Stimulated activated CD8-positive, alpha-beta memory T cell treated with anti-CD3 and anti-CD28 coated beads, Interleukin-7, amount 100 ng/mL, for 4 hours (primary cell): ENCODE measurements around the gene KRT75.
"Not testable (repeated sequence)": the region's sequence is repeated elsewhere in the genome, so short reads cannot be mapped to it uniquely, and the experiment has no call there.

Source experiments
- DNase-seq, 2 donors: peaks; one replicate each; pipeline ENCODE4 v3.0.0-alpha.2; 2020; ENCODE audit warnings: low read depth in 2 of 2

Gene KRT75

DNA sequence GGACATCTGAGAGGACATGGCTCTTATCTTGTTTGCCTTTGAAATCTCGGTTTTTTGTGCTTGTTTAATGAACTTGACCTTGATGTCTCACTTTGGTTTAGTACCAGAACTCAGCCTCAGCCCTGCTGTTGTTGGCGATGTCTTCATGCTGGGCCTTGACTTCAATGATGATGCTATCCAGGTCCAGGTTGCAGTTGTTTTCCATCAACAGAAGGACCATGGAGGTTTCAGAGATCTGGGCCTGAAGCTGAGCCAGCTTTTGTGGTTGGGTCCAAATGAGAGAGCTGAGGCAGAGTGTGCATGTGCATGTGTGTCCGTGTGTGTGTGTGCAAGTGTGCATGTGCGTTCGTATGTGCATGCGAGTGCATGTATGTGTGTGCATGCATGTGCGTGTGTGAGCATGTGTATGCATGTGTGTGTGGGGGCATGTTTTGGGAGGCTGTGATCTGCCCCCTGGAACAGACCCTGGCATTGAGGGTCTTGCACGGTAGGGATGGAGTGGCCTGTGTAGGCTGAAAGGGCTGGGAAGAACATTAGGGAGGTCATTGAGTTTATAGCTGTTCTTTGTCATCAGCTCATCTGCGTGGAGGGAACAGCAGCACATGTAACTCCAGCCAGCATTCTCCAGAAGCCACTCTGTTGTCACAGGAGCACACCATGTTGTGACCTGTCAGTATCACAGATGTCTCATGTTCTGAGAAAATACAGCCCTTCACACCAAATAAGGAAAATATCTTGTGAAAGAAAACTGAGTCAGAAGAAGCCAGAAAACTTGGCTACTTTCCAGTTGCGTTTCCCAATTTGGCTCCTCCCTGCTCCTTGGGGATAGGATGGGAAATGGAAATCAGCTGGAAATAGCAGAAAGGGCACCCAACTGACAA, 18.1 kb downstream of the KRT75 start:
- DNase-seq: no peak

DNA sequence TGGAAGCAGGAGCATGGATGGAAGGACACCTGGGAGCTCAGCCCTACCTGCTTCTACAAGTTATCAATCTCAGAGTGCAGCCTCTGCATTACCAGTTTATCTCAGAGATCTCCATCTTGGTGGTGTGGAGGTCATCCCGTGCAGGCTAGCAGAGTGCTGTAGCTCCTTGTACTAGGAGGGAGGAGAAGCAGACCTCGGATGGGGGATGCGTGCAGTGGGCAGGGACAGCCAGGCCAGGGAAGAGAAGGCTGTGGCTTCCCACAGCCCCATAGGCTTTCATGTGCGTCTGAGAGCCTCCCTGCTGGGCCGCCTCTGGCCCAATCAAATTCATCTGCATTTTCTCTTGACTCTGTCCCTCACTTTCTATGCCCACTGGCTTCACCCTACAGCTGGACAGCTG, 19.2 kb downstream of the KRT75 start:
- no peak for DNase-seq

DNA sequence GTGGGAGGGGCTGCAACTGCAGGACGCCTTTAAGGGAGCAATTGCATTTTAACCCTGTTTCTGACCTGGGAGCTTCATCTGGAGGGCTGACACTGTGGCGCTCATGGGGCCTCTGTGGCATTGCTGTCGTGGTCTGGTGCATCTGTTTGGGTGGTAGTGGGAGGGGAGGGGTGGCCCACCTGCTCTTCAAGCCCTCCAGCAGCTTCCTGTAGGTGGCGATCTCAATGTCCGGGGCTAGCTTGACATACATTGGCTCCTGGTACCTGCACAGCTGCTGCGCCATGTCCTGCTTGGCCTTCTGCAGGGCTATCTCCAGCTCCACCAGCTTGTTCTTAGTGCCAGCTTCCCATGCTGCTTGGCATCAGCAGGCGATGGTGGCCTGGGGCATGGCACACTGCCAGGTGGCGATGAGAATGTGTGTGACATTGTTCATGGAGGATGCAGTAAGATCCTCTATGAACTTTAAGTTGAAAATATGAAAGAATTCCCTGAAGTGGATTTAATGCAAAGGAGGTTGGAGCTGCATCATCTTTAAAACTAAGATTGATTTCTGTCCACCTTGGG, 20.3 kb downstream of the KRT75 start:
- DNase-seq: no peak

DNA sequence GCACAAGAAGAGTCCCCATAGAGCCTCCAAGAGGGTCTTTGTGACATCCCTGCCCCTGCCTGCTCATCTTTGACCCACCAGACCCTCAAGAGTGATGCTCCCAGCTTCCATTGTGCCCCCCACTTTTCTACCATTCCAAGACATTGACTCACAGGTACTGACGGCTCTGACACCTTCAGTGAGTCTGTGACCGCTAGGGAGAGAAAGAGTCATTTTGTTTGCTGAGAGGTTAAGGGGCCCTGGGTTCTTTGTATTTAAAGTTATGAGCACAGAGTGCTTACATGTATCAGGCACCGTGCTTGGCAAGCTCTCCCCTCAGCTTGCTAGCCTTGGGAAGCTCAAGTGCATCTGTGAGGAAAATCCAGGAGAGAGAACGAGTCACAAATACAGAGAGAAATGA, 21.0 kb downstream of the KRT75 start:
- no peak for DNase-seq

DNA sequence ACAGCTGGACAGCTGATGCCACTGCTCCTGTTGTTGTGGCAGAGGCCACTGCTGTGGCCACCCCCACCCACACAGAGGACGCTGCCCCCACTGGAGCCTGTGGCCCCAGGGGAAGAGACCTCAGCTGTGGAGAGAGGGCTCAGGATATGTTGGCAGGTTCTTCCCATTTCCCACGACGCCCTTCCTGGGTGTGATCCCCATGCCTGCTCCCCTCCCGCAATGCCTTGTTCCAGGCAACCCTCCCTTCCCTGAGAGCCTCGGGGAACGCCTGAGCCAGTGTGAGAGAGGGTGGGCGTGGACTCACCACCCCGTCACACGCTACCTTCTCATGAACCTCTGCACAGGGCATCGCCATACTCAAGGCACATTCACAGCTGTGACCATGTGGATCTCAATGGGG, 22.4 kb downstream of the KRT75 start:
- DNase-seq: no peak

DNA sequence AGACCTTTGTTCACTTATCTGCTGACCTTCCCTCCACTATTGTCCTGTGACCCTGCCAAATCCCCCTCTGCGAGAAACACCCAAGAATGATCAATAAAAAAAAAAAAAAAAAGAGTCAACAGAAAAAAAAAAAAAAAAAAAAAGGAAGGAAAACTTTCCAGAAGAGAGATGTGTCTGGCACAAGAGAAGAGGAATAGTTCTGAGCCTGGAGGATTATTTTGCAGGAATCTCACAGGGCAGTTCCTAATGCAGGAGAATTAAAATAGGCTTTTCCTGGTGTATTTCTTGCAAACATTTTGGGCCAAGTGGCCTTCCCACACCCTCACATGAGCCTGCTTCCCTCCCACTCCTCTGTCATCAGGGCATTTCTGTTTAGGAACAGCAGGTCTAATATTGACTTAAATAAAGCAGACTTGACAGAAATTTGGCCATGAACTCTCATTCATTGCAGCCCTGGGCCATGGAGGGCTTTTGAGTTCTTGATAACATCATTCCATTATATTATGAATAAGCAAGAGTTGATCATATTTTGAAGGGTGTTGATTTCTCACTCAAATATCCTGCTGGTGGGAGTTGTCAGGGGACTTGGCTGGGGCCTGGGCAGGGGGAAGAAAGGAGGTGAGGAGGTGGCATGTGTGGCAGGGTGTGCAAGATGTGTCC, 23.5 kb downstream of the KRT75 start:
- DNase-seq: not testable (repeated sequence)

DNA sequence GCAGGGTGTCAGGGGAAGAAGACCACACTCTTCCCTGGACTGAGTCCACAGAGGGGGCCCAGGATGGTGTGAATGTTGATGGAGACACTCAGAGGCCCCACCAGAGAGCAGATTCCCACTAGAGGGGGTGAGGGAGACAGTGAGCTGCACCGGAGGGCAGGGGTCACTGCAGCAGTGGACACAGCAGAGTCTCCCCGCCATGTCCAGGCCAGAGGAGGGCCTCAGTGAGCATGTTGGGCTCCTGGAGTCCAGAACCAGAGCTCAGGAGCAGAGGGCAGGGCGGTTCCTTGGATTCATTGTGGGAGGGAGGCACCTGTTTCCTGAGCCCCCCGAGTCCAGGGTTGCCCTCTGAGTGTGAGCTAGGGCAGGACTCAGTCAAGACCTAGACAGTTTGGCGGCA, 26.3 kb downstream of the KRT75 start:
- no peak for DNase-seq

DNA sequence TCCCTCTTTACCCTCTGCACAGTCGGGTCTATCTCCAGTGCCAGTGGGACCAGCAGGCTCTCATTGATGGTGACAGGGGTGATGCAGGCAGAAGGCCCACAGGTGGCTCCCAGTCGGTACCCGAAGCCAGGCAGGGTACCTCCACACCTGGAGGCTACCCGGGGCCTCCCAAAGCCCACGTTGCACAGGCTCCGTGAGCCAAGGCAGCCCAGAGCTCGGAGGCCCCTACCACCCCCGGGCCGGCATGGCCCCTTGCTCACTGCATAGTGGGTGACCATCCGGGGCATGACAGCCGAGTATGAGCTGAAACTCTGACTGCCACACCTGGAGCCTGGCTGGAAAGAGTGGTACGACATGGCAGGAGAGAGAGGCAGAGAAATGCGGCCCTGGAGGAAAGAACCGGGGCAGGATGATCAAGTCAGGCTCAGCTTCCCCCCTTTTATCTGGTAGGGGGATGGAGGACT, 28.2 kb downstream of the KRT75 start, which contains the start of gene KRT82:
Gene KRT82 (minus strand): TSS at position 414 of the 464 bp plus-strand sequence. CDS start 58 bp downstream, at position 356.
- DNase-seq: no peak

DNA sequence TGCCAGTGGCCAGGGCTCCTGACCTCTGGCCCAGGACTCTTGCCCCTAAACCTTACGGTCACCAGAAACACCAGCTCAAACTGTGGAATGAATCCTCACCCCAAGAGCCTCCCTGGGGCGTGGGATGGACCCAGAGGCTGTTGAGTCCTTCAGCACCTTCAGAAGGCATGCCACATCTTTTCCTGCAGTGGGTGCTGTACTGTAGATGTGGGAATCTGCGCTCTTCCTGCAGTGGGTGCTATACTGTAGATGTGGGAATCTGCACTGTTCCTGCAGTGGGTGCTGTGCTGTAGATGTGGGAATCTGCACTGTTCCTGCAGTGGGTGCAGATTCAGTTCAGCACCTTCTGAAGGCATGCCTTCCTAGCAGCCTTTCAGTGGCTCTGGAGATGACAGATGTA, 29.2 kb downstream of the KRT75 start:
- DNase-seq: no peak

DNA sequence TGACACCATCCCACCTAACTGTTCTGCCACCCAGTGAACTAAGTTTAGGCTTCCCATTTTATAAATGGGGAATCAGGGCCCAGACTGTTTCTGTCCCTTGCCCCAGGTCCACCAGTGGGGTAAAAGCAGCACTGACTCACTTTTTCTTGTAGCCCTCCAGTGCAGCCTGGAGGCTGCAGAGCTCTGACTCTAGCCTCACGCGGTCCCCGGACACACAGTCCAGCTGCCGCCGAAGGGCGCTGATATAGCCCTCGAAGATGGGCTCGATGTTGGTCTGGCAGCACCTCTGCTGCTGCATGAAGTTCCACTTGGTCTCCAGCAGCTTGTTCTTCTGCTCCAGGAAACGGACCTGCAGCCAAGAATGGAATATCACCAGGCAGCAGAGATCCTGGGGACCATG, 30.6 kb downstream of the KRT75 start:
- DNase-seq: no peak

DNA sequence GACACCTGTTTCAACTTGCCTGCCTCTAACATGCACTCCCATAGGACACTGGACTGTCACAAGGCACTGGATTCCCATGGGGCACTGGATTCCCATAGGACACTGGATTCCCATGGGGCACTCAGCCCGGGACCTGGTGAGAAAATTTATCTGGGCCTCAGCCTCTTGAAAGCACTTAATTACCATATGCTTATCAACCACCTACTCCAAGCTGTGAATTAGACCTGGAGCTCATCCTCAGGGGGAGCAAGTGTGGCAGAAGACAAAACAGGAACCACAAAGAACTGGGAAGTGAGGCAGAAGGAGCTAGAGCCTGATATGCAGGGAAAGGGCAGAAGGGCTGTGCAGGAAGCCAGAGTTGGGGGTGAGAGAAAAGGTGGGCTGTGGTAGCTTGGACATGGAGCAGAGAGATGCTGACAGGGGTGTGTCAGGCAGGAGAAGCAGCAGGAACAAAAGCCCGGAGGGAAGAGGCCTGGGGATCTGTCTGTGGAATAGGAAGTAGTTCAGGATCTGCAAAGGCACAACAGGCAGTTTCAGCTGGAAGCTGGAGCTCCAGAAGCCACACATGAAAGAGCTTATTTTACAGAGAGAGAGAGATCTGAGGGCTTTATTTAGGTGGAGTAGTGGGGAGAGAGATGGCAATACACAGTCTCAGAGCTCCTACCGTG, 31.2 kb downstream of the KRT75 start:
- no peak for DNase-seq

DNA sequence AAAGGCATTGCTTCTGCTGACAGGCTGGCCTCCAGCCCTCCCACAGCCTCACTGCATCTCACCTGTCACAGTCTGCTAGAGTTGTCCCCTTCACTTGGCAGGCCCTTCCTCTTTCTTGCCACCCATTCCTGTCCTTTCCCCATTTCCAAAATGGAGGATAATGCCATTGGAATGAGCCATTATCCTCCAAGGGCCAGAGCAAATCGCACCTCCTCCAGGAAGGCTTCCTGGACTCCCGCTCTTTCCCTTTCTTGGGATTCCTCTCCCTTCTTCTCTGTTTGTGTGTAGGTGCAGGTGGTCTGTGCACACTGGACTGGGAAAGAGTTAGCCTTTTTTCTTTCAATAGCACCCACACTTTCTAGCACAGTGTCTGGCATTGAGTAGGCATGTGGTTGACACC, 31.8 kb downstream of the KRT75 start:
- no peak for DNase-seq

DNA sequence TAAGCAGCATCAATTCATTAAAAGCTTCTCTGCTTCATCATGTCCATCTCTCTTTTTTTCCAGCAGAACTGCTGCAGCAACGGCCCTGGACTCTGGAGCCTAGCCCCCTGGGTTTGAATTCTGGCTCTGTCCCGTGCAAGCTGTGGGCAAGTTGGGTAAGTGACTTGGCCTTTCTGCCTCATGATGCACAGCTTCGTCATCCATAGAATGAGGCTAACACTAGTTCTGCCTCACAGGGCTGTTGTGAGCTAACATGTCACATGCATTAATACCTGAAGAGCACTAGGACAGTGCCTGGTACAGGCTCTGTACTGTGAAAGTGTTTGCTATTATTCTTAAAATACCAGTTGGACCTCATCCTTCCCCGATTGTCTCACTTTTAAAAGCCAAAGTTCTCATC, 32.2 kb downstream of the KRT75 start:
- no peak for DNase-seq

DNA sequence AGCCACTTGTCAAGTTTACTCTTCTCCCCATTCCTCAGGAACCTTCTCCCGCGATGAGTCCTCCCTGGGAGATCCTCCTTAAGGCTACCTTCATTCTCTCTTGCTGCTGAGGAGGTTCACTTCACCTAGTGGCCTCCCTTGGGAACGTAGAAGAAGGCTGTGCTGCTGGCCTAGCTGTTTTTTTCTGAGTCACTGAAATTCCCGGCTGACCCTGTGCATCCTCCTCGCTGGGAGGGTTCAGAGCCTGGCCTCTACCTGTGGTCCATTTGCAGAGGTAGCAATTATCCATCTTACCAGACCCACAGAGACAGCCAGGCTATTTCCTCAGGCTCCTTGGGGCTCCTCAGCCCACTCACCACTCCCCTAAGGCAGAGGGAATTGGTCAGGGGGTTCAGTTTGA, 32.6 kb downstream of the KRT75 start:
- no peak for DNase-seq

DNA sequence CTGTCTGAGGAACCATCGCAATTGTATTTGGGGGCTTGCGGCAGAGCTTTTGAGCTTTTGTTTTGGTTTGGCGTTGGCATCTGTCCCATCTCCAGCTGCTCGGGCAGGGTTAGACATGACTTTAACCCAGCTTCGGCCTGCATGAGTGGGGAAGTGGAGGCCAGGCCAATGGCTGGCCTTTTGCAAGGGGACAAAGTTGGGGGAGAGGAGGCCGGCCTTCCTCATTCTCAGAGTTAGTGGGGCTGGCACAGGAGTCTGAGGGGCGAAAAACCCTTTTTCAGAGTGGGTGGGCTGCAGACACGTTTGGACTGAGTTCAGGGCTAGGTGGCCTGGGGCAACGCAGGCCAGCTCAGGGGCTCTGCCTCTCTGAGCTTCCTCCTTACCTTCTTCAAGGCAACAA, 33.3 kb downstream of the KRT75 start:
- DNase-seq: no peak

DNA sequence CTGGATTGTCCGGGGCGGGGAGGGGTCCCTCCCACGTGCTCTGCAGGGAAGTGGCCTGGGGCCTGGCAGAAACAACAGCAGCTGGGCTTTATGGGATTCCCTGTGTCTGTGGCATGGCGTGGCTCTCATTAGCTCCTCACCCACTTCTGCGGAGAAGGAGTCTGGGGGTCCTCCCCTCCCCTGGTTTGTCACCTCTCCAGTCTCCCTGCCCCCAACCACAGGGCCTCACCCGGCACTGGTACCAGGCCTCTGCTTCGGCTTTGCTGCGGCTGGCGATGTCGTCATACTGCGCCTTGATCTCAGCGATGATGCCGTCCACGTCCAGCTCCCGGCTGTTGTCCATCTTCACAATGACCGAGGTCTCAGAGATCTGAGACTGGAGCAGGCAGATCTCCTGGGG, 34.4 kb downstream of the KRT75 start:
- no peak for DNase-seq

DNA sequence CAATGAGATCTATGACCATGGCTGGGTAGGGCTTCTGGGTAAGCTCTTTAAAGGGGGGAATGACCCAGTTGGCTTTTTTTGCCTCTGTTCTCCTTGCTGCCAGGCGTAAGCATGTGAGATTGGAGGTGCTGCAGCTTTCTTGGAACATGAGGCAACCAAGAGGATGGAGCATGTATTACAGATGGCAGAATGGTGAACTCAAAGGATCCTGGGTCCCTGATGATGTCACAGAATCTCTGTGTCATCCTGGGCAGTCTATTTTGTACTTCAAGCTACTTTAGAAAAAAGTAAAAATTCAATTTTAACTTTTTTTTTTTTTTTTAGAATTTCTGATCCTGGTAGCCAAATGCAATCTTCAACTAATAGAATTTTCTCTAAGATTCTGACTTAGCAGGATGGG, 36.0 kb downstream of the KRT75 start:
- no peak for DNase-seq

DNA sequence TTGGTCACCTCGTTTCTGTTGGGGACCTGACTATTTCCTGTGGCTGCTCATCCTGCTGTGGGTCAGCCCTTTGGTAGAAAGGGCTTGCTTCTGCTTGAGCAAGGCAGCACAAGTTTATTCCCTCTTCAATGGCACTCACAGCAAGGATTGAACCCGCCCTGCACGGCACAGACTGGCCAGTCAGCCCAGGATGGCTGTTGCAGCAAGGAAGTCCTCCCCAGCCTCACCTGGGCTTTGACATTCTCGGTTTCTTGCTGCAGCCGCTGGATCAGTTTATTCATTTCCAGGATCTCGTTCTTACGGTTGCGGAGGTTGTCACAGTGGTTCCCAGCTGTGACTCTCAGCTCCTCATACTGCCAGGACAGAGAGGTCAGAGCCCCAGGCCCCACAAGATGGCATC, 37.5 kb downstream of the KRT75 start:
- DNase-seq: no peak

DNA sequence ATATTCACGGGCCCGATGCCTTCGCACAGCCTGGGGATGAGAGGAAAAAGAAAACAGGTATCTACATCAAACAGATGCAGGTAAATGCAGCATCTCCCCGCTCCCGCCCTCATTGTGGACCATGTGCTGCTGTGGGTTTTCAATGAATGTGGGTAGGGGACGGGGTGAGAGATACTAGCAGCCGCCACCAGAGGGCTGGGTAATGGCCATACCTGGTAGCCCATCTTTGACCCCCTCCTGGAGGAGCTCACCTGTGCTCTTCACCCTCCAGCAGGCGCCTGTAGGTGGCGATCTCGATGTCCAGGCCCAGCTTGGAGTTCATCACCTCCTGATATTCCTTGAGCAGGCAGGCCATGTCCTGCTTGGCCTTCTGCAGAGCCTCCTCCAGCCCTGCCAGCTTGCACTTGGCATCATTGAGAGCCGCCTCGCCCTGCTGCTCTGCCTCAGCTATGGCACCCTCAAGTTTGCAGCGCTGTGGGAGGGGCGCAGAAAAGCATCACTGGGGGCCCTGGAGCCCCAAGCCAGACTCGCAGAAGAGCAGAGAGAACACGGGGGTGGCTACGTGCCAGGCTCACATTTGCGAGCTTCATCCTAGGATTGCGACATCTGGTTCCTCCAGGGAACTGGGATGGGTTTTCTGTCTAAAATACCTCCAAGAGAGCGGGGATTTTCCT, 38.3 kb downstream of the KRT75 start:
- no peak for DNase-seq

DNA sequence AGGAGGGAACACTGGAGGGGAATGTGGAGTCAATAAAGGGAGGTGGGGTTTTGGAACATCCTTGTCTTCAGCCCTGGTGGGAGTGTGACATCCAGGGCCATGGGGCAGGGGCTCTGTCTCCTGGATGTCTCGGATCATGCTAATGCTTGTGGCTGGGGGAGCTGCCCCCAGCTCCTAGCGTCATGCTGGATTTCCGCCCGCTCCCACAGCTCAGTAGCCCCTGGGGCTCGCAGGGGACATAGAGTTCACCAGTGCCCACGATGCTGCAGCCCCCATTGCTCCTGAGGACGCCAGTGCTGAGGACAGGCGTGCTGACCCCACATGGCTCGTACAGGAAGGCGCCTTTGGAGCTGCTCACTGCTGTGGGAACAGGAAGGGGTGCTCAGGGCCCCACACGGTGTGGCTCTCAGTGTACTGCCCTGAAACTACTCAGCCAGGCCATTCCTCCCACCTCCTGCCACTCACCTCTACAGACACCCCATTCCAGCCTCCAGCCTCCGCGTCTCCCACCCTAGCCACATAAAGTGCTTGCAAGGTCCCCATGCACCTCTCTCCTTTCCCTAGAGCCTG, 39.2 kb downstream of the KRT75 start:
- DNase-seq: no peak

DNA sequence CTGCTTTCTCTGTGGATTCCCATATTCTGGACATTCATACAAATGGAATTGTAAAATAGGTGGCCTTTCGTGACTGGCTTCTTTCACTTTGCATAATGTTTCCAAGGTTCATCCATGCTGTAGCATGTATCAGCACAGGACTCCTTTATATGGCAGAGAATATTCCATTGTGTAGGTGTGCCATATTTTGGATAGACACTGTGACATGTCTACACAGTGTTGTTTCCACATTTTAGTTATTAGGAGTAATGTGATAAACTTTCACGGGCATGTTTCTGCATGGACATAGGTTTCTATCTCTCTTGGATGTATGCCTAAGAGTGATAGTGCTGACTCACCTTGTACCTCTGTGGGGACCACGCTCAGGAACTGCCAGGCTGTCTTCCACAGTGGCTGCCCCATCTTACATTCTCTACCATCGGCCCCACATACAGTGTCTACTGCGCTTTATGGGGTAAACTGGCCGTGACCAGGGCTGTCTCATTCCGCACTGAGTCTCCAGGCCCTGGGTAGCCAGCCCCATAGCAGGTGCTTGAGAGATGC, 41.6 kb downstream of the KRT75 start:
- no peak for DNase-seq
